Embryonic facial prominence (tissue), 1 donor: Measurements from ENCODE around the gene XPNPEP2.
"Not testable (repeated sequence)": the region's sequence is repeated elsewhere in the genome, so short reads cannot be mapped to it uniquely, and the experiment has no call there.

ENCODE experiments used
- DNase-seq: peaks from one replicate; pipeline ENCODE4 v3.0.0-alpha.2; 2016; ENCODE audit errors: extremely low spot score

XPNPEP2 gene

DNA sequence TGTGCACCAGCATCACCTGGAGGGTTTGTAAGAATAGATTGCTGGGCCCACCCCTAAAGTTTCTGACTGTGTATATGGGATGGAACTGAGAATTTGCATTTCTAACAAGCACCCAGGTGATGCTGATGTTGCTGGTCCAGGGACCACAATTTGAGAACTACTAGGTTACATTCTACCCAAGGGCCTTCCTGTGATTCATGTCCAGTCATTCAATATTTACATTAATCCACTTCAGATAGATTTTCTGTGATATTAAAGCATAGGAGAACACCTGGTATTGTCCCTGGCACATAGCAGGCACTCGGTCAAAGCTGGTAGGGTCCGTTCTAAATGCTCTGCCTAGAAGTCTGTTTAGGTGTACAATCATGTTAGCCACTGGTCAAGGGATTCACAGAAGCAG, 19.5 kb upstream of the XPNPEP2 start:
- no peak for DNase-seq

DNA sequence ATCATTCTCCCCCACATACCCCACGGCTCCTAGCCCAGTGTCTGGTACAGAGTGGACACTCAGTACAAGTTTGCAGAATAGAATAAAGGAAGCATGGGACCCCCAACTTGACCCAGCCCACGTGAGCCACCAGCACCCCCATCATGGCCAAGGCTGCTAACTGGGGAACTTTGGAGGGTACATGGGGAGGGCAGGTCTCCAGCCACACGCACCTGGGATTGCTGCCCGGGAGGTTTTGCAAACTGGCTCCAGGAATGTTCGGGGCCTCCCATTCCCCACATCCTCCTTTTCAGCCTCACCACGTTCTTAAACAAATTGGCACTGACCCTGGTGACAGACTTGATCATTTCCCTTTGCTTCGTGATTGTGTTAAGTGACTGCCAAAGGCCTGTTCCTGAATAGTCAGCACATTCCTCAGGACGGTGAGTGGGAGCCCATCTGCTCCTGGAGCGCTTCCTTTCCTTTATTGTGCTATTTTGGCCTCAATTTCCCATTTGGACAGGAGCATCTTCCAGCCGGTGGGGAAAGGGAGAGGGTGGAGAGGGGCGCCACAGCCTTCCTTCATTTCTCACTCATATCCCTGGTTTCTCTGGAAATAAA, 18.7 kb upstream of the XPNPEP2 start:
- no peak for DNase-seq

DNA sequence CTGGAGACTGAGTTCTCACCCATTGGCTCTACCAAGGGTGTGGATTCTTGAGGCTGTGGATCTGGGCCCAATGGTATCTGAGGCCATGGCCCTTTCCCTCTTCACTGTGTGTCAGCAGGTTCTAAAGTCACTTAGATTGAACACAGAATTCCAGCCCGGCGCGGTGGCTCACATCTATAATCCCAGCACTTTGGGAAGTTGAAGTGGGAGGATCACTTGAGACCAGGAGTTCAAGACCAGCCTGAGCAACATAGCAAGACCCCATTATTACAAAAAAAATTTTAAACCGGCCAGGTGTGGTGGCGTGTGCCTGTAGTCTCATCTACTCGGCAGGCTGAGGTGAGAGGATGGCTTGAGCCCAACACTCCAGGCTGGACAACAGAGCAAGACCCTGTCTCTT, 18.0 kb upstream of the XPNPEP2 start:
- no peak for DNase-seq

DNA sequence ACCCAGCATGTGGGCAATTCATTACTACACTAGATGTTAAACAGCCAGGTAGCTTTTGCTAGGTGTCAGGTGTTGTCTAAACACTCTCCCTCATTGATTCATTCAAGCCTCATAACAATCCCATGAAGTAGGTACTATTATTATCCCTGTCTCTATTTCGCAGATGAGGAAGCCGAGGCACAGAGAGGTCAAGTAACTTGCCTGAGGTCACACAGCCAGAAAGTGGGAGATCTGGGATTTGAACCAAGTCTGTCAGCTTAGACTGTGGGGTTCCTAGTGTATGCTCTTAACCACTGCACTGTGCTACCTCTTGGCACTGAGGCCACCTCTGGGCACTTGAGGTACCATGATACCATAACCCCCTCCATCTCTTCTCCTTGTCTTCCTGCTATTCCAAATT, 17.4 kb upstream of the XPNPEP2 start:
- DNase-seq = no peak

DNA sequence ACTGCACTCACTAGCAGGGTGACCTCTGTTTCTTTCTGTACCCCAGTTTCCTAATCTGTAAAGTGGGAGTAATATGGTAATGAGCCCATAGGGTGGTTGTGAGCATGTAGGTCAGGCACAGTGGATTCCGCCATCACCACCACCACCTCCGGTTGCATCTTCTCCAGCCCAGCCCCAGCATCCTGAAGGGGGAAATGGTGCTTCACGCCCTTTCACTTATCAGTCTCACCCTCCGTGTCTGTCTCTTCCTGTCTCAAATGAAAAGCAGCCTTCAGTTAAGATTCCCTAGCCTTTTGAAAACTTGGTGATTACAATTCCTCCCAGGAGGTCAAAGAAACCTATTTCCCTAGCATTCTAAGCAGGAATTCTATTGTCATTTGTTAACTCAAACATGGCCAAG, 16.9 kb upstream of the XPNPEP2 start:
- no peak for DNase-seq

DNA sequence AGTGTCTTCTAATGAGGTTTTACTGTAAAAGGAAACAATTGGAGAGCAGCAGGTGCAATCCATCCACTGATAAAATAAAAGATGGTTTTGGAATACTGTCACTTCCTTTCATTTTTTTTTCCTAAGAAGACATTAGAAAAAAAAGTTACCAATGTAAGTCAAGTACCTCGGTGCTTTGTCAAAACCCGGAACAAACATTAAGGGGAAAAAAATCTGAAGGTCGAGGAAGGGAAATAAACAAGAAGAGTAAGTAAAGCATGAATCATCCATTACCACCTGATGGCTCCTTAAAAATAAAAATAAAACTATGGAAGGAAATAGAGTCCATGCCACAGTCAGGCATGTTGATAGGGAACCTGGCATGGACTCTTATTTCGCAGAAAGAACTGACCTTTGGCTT, 15.3 kb upstream of the XPNPEP2 start:
- no peak for DNase-seq

DNA sequence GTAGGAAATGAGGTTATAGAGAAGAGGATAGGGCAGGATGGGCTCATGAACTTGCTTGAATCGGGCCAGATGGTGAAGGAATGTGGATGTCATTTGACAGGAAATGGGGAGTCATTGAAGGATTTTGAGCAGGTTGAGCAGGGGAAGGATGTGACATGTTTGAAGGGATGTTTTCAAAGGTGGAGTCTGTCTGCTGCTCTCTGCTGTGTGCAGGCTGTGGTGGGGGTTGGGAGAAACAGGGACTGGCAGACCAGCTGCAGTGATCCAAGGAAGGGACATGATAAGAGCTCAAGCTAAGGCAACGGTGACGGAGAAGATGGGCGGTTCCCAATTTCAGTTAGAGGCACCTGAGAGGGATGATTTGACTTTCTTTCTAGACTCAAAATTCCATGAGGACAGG, 14.0 kb upstream of the XPNPEP2 start:
- DNase-seq = no peak

DNA sequence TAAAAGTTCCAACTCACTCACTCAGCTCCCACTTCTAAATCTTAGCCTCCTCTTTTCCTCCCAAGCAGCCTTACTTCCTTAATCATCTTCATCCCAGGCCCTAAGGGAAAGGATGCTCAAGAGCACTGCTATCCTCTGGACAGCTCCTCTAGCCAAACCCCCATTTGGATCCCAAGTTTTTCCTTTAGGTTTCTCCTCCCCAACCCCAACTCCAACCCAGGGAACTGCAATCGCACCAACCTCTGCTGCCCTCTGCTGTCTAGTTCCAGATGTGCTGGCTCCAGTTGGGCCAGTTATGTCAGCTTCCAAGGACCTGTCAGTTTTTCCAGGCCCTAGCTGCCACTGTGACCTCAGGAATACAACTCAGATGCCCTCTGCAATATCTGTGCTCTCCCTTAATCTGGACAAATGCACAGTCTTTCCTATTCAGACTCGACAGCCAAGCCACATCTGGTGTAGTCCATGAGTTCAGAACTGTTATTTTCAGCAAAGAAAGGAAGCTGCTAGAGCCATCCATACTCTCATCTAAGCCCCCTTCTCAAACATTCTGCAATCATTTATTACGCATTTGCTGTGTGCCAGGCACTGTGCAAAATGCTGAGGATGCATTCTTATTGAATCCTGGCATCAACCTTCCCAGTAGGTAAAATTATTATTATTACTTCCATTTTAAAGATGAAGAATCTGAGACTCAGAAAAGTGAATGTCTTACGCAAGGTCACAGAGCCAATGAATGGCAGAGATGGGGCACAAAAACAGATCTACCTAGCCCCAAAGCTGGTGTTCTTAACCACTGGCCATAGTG, 12.3 kb upstream of the XPNPEP2 start:
- DNase-seq = no peak

DNA sequence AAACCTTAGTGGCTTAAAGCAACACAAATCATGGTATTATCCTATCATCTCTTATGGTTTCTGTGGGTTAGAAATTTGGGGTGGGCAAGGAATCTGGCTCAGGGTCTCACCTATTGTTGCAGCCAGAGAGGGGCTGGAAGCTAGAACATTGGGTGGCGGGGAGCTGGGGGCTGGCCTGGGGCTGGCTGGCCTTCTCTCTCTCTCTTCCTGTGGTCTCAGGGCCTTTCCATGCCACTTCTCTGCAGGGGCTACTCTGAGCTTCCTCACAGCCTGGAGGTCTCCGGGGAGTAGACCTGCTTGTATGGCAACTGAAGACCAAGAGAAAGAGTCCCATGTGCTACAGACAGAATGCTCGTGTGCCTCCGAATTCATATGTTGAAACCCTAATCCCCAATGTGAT, 10.7 kb upstream of the XPNPEP2 start:
- no peak for DNase-seq

DNA sequence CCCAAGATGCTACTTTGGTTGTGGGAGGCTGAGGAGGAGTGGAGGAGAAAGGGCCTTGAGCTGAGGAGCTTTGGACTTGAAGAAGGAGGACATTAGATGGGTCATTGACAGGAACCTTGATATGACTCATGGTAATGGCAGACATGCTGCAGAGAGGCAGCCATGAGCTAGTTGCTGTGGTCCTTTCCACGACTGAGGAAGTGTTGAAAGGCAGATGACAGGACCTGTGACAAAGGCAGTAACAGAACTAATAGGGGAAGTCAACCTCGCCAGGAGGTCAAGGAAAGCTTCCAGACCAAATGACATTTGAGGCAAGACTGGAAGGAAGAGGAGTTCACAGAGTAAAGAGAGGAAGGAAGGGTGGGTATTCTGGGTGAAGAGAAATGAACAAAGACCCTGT, 7.6 kb upstream of the XPNPEP2 start:
- no peak for DNase-seq

DNA sequence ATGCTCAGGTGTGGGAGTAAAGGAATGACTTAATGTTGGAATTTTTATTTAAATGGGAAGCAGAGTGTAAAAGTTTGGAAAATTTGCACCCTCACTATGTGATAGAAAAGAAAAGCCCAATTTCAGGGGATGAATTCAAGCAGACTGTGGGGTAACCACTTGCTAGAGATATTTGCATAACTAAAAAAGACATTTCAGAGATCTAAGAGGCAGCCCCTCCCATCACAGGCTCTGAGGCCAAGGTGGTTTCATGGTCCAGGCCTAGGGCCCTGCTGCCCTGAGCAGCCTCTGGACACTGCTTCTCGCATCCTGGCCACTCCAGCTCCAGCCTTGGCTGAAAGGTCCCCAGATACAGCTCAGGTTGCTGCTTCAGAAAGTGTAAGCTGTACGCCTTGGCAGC, 5.9 kb upstream of the XPNPEP2 start:
- DNase-seq = no peak

DNA sequence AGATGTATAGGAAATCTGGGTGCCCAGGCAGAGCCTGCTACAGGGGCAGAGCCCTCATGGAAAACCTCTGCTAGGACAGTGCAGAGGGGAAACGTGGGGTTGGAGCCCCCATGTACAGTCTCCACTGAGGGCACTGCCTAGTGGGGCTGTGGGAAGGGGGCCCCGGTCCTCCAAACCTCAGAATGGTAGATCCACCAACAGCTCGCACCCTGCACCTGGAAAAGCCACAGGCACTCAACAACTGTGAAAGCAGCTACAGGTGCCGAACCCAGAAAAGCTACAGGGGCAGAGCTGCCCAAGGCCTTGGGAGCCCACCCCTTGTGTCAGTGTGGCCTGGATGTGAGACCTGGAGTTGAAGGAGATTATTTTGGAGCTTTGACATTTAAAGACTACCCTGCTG, 5.4 kb upstream of the XPNPEP2 start:
- DNase-seq = no peak

DNA sequence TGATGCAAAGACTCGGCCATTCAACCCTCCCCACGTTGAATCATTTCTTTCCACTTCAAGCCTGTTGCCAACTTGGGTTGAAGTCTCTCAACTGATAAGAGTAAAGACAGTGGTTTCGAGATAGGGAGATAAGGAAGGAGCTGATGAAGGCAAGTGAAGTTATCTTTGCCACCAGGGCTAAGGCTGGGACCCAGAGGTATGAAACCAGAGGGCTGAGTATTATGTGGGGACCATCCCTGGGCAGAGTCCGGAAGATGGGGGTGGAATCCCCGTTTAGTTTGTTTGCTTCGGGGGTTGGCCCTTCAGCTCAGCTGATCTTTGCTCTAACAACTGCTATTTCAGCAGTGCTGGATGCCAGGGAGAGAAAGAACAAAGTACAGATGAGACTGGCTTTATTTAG, 2.3 kb upstream of the XPNPEP2 start:
- no peak for DNase-seq

DNA sequence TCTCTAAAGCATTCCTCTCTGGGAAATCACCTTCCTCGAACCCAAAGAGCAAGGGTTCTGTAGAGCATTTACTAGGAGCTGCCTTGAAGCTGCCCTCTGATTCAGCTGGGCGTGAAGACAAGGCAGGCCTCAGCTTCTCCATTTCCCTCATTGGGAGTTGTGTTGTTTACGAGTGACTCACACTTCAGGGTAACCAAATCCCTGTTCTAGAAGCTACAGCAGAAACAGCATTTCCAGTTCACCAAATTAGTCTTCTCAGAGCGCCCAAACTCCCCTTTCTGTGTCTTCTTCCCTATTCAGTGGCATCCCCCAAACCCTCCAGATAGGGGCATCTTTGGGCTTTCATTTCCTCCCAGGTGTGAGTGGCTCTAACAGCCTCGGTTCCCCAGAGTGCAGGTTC, 863 bp upstream of the XPNPEP2 start:
- DNase-seq = no peak

DNA sequence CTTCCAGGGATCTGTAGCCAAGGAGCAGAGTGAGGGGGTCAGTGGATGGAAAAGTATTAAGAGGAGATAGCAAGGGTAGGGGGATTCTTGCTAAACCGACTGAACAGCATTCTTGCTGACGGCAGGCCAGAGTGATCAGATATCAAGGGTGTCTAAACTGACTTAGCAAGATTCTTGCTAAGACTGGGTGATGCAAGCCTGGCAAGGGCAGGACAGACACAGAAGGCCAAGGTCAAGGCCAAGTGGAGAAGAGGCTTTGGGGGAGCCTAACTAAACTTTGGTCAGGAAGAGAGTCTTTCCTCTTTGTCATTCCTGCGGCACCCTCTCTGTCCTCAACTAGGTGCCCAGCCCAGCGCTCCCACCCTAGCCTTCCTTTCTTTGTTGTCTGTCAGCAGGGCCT, 799 bp downstream of the XPNPEP2 start:
- no peak for DNase-seq

DNA sequence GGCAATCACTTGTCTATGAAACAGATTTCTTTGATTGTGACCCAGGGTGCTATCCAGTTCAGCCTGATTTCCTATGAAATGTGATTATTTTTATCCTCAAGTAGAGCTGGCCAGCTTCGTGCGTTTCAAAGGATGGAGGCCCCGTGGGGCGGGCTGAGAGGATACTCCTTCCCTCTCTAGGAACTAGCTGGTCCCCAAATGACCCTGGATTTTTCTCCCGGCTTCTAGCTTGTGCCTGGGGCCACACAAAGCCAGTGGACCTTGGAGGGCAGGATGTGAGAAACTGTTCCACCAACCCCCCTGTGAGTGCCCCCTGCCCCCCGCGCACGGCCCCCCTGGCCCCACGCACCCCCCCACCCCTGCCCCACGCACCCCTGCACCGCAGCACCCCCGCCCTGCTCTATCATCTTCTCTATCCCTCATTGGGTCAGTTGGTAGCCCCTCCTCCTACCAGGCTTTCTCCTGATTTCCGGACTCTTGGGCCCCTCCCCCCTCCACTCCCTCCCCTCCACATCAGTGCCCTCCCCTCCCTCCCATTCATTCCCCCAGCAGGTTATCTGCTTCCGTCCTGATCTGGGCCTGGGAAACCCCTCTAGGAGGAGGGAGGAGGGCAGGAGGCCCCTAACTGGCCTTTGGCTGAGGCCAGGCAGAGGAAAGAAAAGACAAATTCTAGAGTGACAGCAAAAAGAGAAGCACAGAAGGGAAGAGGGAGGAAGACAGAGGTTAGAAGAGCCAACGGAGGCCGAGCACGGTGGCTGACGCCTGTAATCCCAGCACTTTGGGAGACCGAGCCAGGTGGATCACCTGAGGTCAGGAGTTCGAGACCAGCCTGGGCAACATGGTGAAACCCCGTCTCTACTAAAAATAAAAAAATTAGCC, 3.3 kb downstream of the XPNPEP2 start:
- DNase-seq = no peak

DNA sequence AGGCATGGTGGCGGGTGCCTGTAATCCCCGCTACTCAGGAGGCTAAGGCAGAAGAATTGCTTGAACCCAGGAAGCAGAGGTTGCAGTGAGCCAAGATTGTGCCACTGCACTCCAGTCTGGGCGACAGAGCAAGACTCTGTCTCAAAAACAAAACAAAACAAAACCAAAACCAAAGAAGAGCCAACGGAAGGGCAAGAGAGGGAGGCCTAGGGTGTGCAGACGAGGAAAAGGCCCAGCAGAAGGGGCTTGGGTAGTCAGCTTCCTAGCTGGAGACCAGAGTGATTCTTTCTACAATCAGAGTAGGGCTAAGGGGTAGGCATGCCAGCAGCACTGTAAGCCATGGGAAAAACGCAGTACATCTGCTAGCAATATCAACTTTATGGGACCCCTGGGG, 4.0 kb downstream of the XPNPEP2 start:
- not testable (repeated sequence) for DNase-seq

DNA sequence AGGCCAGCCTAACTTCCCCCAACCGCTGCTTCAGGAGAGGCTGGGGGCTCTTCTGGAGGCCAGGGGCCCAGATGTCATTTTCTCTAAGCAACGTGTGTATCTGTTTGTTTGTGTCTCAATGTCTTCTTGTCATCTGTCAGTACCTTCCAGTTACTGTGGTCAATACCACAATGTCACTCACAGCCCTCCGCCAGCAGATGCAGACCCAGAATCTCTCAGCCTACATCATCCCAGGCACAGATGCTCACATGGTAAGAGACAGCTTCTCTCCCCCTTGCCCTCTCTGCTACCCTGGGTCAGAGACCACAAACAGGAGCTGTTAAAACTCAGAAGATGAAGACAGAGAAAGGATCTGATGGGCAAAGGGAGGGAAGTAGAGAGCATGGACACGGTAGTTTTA, 5.0 kb downstream of the XPNPEP2 start:
- DNase-seq = no peak

DNA sequence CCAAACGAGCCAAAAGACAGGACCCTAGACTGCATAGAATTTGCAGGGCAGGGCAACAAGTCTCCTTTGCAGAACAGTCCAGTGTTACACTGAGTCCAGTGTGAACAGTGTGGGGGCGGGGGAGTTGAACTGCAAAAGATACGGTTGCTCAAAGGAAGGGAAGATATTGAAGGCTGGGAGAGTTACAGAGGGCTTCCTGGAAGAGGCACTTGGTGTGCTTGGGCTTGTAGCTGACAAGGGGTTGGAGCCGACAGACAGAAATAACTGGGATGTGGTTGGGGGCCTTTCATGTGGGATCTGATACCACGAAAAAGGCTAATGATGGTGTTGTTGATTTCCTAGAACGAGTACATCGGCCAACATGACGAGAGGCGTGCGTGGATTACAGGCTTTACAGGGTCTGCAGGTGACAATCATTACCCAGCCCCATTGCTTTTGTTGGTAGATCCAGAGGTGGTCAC, 6.1 kb downstream of the XPNPEP2 start:
- DNase-seq = no peak

DNA sequence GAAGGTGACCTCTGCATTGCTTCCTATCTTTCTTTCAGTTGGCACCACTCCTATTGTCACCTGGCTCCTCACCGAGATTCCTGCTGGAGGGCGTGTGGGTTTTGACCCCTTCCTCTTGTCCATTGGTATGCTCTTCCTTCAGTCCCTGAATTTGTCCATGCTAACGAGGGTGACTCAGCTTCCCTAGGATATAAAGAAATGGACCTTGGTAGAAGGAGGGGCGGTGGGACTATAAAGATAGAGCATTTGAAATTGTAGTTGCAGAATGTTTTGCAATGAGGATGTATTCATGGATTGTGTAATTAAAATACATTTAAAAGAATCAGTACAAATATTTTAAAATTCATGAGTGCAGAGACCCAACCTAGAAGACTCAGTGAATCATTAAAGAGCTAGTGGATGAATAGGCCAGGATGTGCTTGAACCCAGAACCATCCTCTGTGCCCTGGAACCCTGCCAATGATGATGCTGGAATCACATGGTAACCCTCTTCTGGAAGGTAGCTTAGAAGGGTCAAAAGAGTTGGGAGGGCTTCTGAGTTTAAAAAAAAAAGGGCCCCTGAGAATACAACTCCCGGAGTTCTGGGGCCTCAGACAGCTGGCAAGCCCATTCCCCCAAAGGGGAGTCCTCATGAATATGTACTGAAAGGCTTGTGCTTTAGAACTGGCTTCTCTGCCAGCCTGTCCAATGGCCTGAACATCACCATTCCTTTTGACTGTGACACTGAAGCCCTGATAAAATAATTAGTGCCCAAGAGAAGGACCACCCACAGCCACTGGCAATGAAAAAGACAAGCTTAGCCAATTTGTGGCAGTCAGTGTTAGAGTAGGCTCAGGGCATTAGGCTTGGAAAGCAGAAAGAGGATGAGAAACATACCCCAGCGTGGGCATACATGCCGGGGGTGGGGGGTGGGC, 8.0 kb downstream of the XPNPEP2 start:
- DNase-seq = no peak

DNA sequence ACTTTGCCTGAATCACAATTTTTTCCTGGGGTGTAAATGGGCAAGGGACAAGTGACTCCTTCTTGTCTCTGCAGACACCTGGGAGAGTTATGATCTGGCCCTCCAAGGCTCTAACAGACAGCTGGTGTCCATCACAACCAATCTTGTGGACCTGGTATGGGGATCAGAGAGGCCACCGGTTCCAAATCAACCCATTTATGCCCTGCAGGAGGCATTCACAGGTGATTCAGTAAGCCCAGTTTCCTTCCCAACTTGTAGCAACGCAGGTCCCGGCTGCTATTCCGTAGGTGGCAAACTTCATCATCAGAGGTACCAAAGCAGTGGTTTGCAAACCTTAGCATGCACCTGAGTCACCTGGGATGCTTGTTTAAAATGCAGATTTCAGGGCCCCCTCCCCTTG, 8.8 kb downstream of the XPNPEP2 start:
- no peak for DNase-seq

DNA sequence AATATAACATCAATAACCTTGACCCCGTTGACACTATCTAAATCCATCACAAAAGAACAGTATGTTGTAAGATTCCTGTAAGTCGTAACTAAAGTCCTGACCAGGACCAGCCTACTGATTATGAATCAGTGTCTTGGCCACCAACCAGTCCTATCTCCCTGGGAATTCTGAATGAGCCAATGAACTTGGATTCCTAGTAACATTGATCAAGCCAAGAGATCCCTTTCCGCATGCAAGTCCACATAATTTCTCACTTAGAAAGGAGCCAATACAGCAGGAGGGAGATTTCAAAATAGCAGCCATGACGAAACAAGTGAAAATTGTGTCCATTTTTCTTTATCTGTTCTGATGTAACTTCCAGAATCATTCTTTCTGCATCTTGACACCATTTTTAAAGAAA, 9.5 kb downstream of the XPNPEP2 start:
- no peak for DNase-seq
